Endothelial cell of umbilical vein (primary cell): ENCODE data around the gene INCENP. TPM values are rescaled to one million over a fixed set of nuclear protein-coding genes. Genes with fewer than 3 reads are reported as not detected.
A peak's percentile ranks its signal among the peaks of the same experiment; 100 is the strongest.

ENCODE experiments used
- BruUV-seq: library from RNA; stranded (reverse); fragments of 400-500 nt; replicated peaks from 2 replicates; lab custom pipeline; 2021; lab: Mats Ljungman, UMichigan
- CTCF ChIA-PET: fragments of 300-600, 350-600 bp; sonication (Branson Sonifier 250); formaldehyde crosslinking; loops from one replicate; lab custom pipeline; 2021; ENCODE audit warnings: antibody characterized with exemption, inconsistent platforms; lab: Charles Lee
- POLR2A ChIA-PET: fragments of 300-600, 350-600 bp; sonication (Branson Sonifier 250); formaldehyde crosslinking; loops from one replicate; lab custom pipeline; 2021; ENCODE audit warnings: antibody characterized with exemption, inconsistent platforms; lab: Charles Lee
- DNase-seq: peaks from one replicate; pipeline ENCODE4 v3.0.0-alpha.2; 2011; ENCODE audit warnings: low read depth, low spot score
- FAIRE-seq: peaks from 2 replicates; lab custom pipeline; 2011; peaks lifted over from hg19 to GRCh38; lab: Jason Lieb, UNC
- H2AFZ ChIP-seq: 2 replicates; pipeline ENCODE4 v1.6.0; 2012; ENCODE audit warnings: low read depth, low read length, control low read depth, inconsistent platforms
- H3K27ac ChIP-seq: 2 replicates; pipeline ENCODE4 v1.5.1; 2011; ENCODE audit warnings: low read depth, mild to moderate bottlenecking, control low read depth, low read length, moderate library complexity; ENCODE audit not compliant: insufficient read depth
- H3K27me3 ChIP-seq, 2 experiments: 2 replicates each; pipeline versions ENCODE4 v1.6.0 to v1.6.1; 2011; ENCODE audit warnings: low read length in 2 of 2, mixed read lengths in 1 of 2; ENCODE audit not compliant: control insufficient read depth in 2 of 2, insufficient read depth in 2 of 2
- H3K36me3 ChIP-seq, 2 experiments: 2 replicates in 1 of 2; 3 replicates in 1 of 2; pipeline ENCODE4 v1.5.1; 2011; ENCODE audit warnings: low read length in 2 of 2, mild to moderate bottlenecking in 1 of 2, moderate library complexity in 1 of 2; ENCODE audit not compliant: control insufficient read depth in 2 of 2, insufficient read depth in 2 of 2; ENCODE audit errors: extremely low read depth in 1 of 2
- H3K4me1 ChIP-seq: 3 replicates; pipeline ENCODE4 v1.5.1; 2011; ENCODE audit warnings: mild to moderate bottlenecking, low read length; ENCODE audit not compliant: control insufficient read depth, insufficient read depth; ENCODE audit errors: extremely low read depth
- H3K4me2 ChIP-seq: 2 replicates; pipeline ENCODE4 v1.6.1; 2011; ENCODE audit warnings: low read length, control low read depth, mixed read lengths; ENCODE audit not compliant: insufficient read depth
- H3K4me3 ChIP-seq, 3 experiments: fragments of 200-600 bp in 1 of 3; sonication (generic), shearing (Covaris generic) in 1 of 3; replicated peaks in 1 of 3; 2 replicates each; pipeline ENCODE4 v1.5.1; 2011 to 2016; ENCODE audit warnings: control low read depth in 3 of 3, low read length in 3 of 3, mild to moderate bottlenecking in 2 of 3, inconsistent platforms in 1 of 3, low read depth in 1 of 3, moderate library complexity in 1 of 3; ENCODE audit not compliant: insufficient read depth in 1 of 3
- H3K79me2 ChIP-seq: 2 replicates; pipeline ENCODE4 v1.6.0; 2012; ENCODE audit warnings: low read length, inconsistent platforms; ENCODE audit not compliant: control insufficient read depth, insufficient read depth
- H3K9ac ChIP-seq: replicated peaks from 2 replicates; pipeline ENCODE3; 2011; ENCODE audit warnings: low read length, control low read depth; ENCODE audit not compliant: insufficient read depth; ENCODE audit errors: extremely low read depth
- H3K9me1 ChIP-seq: replicated peaks from 3 replicates; pipeline ENCODE4 v1.6.0; 2011; ENCODE audit warnings: mild to moderate bottlenecking, low read length; ENCODE audit not compliant: control insufficient read depth, insufficient read depth; ENCODE audit errors: extremely low read depth
- H3K9me3 ChIP-seq: replicated peaks from 2 replicates; pipeline ENCODE4 v1.5.1; 2012; ENCODE audit warnings: low read length, inconsistent platforms; ENCODE audit not compliant: control insufficient read depth, insufficient read depth
- H4K20me1 ChIP-seq: replicated peaks from 2 replicates; pipeline ENCODE3; 2011; ENCODE audit warnings: mild to moderate bottlenecking, low read length; ENCODE audit not compliant: control insufficient read depth, insufficient read depth; ENCODE audit errors: extremely low read depth
- EZH2 ChIP-seq: IDR thresholded peaks from 2 replicates; pipeline ENCODE4 v1.6.1; 2012; ENCODE audit warnings: borderline replicate concordance, low read depth, mild to moderate bottlenecking, moderate library complexity, low read length, inconsistent platforms; ENCODE audit not compliant: severe bottlenecking
- FOS ChIP-seq: IDR thresholded peaks from 2 replicates; pipeline ENCODE4 v1.6.1; 2011; ENCODE audit warnings: mild to moderate bottlenecking, low read length, moderate library complexity, borderline replicate concordance; ENCODE audit not compliant: insufficient read depth
- GATA2 ChIP-seq: IDR thresholded peaks from 2 replicates; pipeline ENCODE4 v1.7.0; 2011; ENCODE audit warnings: low read depth, mild to moderate bottlenecking, moderate library complexity, mixed read lengths, low read length; ENCODE audit not compliant: insufficient read length, insufficient read depth
- JUN ChIP-seq: IDR thresholded peaks from 2 replicates; pipeline ENCODE4 v1.6.1; 2011; ENCODE audit warnings: borderline replicate concordance, low read depth; ENCODE audit not compliant: insufficient read length, insufficient read depth
- MAX ChIP-seq: IDR thresholded peaks from 2 replicates; pipeline ENCODE4 v1.6.1; 2011; ENCODE audit not compliant: insufficient read depth, insufficient read length
- MYC ChIP-seq: IDR thresholded peaks from one replicate; pipeline ENCODE4 v1.6.1; 2011; ENCODE audit warnings: mild to moderate bottlenecking, low read depth, low read length
- POLR2A ChIP-seq: IDR thresholded peaks from 2 replicates; pipeline ENCODE4 v1.6.1; 2012; ENCODE audit warnings: low read depth, mild to moderate bottlenecking, control low read depth, low read length
- POLR2AphosphoS5 ChIP-seq: IDR thresholded peaks from 2 replicates; pipeline ENCODE4 v1.6.1; 2012; ENCODE audit warnings: low read depth, mild to moderate bottlenecking, control low read depth, low read length, moderate library complexity; ENCODE audit not compliant: insufficient read depth
- dilution Hi-C: fragments of 300-500 bp; cut with MboI; formaldehyde crosslinking; loops from one replicate; pipeline ENCODE4 v1.15.0; 2019; ENCODE audit warnings: low sequenced_read_pairs; ENCODE audit not compliant: extremely low pct_ligation_motif_present
- intact Hi-C: fragments of 100-400 bp; cut with micrococcal nuclease; formaldehyde crosslinking; loops from one replicate; pipeline ENCODE4 v1.10.0; 2022
- polyA plus RNA-seq, 4 experiments: library from polyadenylated mRNA; depleted of rRNA in 3 of 4; stranded (reverse) in 3 of 4; unstranded in 1 of 4; fragments of >200 nt; gene quantifications; 2 replicates each; pipeline versions ENCODE4 v1.2.1 to v1.2.3, GENCODE V29; 2011 to 2012; ENCODE audit warnings: missing spikeins in 1 of 4
- total RNA-seq: library from RNA; stranded (reverse); gene quantifications from 2 replicates; pipeline ENCODE4 v1.2.3, GENCODE V29; 2021
- TF ChIP-seq, protein P1 (sequence below), 2 donors: IDR thresholded peaks; 1 replicate in 1 of 2; 2 replicates in 1 of 2; pipeline ENCODE4 v1.5.1; 2011; ENCODE audit warnings: low read length in 2 of 2, mild to moderate bottlenecking in 2 of 2, moderate library complexity in 2 of 2, control low read depth in 1 of 2, inconsistent platforms in 1 of 2, low read depth in 1 of 2; ENCODE audit not compliant: insufficient read depth in 1 of 2; ENCODE audit errors: extremely low read depth in 1 of 2

Gene INCENP
- total and polyA plus RNA-seq, 2 donors (not counting 3 experiments of a cell fraction or from before 2014, with no cell fraction given), result 22.9 to 86.8 TPM

DNA sequence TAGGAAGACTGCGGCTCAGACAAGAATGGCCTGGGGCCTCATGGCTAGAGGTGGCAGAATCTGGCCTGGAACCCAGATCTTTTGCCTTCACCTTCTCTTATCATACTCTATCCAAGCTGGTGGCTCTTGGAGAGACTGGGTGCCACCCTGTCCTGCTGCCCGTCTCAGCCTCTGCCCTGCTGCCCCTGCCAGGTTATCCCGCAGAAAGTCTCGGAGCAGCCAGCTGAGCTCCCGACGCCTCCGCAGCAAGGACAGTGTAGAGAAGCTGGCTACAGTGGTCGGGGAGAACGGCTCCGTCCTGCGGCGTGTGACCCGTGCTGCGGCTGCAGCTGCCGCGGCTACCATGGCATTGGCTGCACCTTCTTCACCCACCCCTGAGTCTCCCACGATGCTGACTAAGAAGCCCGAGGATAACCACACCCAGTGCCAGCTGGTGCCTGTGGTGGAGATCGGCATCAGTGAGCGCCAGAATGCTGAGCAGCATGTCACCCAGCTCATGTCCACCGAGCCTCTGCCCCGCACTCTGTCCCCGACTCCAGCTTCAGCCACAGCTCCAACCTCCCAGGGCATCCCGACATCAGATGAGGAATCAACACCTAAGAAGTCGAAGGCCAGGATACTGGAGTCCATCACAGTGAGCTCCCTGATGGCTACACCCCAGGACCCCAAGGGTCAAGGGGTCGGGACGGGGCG lies 5.9 kb downstream of the INCENP start:
- Histone ChIP-seq H3K9me1 (no peaks in the 10 kb centered on the region), H3K4me3 (no peak overlapping the region), H2AFZ (no peak overlapping the region), H3K4me2 (no peak overlapping the region), H3K4me1 (peaks cover 12% of the 10 kb centered on the region), H3K9ac (no peak overlapping the region), H3K9me3 (no peaks in the 10 kb centered on the region), H3K27ac (no peak overlapping the region), H3K79me2 (peaks cover 98% of the 10 kb centered on the region), H3K36me3 (peaks cover 2 to 25% of the 10 kb centered on the region in 2 experiments), H4K20me1 (no peaks in the 10 kb centered on the region), H3K27me3 (no peaks in the 10 kb centered on the region)
- ChIA-PET CTCF (interaction anchor here (1.0 kb wide), 1 partner anchor 23 kb away, joined by 3 read pairs; no protein-coding TSS in a partner anchor), POLR2A (no interaction called here)
- FAIRE-seq (no peak), DNase-seq (no peak)
- TSS peak; percentile 20 for BruUV-seq
- dilution Hi-C loops (no loop called here), intact Hi-C loops (no loop called here)
- no peak for TF ChIP-seq MAX
- no peak for TF ChIP-seq EZH2
- no peak for TF ChIP-seq JUN
- no peak for TF ChIP-seq GATA2
- TF ChIP-seq, protein P1, sequence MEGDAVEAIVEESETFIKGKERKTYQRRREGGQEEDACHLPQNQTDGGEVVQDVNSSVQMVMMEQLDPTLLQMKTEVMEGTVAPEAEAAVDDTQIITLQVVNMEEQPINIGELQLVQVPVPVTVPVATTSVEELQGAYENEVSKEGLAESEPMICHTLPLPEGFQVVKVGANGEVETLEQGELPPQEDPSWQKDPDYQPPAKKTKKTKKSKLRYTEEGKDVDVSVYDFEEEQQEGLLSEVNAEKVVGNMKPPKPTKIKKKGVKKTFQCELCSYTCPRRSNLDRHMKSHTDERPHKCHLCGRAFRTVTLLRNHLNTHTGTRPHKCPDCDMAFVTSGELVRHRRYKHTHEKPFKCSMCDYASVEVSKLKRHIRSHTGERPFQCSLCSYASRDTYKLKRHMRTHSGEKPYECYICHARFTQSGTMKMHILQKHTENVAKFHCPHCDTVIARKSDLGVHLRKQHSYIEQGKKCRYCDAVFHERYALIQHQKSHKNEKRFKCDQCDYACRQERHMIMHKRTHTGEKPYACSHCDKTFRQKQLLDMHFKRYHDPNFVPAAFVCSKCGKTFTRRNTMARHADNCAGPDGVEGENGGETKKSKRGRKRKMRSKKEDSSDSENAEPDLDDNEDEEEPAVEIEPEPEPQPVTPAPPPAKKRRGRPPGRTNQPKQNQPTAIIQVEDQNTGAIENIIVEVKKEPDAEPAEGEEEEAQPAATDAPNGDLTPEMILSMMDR (IDR thresholded peaks at IDR 0.05; ENCODE audit: extremely low read depth in 1 of 2, insufficient read depth in 1 of 2, low read depth in 1 of 2, low read length in 2 of 2), result no peak
- no peak for TF ChIP-seq MYC
- no peak for TF ChIP-seq FOS
- TF ChIP-seq POLR2AphosphoS5, result no peak
- TF ChIP-seq POLR2A, result no peak
